Bronchial epithelial cell (primary cell): ENCODE results near the gene KHDC4. TPM values are rescaled to one million over a fixed set of nuclear protein-coding genes. Genes with fewer than 3 reads are reported as not detected.
A peak's percentile ranks its signal among the peaks of the same experiment; 100 is the strongest.

Experiments used
- DNase-seq: peaks from one replicate; pipeline ENCODE4 v3.0.0-alpha.2; 2010; ENCODE audit warnings: low read depth
- FAIRE-seq: peaks from 2 replicates; lab custom pipeline; 2011; peaks lifted over from hg19 to GRCh38; lab: Jason Lieb, UNC
- H3K27me3 ChIP-seq: 2 replicates; pipeline ENCODE4 v1.5.1; 2011; ENCODE audit warnings: low read length; ENCODE audit not compliant: control insufficient read depth, insufficient read depth
- H3K36me3 ChIP-seq: 2 replicates; pipeline ENCODE4 v1.5.1; 2011; ENCODE audit warnings: low read length; ENCODE audit not compliant: control insufficient read depth, insufficient read depth
- H3K4me3 ChIP-seq: 2 replicates; pipeline ENCODE4 v1.5.1; 2011; ENCODE audit warnings: mild to moderate bottlenecking, low read depth, low read length, control low read depth
- total RNA-seq: library from RNA; depleted of rRNA; stranded (reverse); fragments of >200 nt; gene quantifications from 2 replicates; pipeline ENCODE4 v1.2.1, GENCODE V29; 2014
- TF ChIP-seq, protein P1 (sequence below): IDR thresholded peaks from 2 replicates; pipeline ENCODE4 v1.5.1; 2011; ENCODE audit warnings: mild to moderate bottlenecking, moderate library complexity, low read length, control low read depth, inconsistent platforms; ENCODE audit not compliant: insufficient read depth, severe bottlenecking

Gene KHDC4
- total RNA-seq, 1 donor from 2014 or later, result 20.3 TPM

DNA sequence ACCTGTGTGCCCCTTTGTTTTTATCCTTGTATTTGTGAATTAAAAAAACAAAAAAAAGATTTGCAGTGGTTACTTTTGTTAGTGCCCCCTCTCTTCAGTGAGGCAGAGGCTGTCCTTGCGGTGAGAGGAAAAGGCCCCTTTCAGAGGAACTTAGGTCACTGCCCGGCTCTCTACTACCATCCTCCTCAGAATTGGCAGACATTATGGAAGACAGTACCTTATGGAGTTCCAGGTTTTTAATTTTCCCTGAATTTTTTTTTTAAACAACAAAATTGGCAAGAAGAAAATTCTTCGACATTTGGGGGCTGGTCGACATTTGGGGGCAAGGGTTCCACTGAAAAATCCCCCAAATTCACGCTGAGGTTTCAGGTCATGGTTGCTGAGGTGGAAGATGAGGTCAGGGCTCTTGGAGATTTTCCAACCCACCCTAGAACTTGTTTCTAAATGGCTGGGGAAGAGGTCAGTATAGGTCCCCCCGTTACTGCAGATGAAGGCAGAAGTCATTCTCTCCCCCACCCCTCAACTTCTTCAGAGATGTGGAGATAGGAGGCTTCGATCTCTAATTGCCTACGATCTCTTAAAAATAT is 12.5 kb upstream of the KHDC4 start:
- H3K4me3 ChIP-seq, result no peak overlapping the region
- DNase-seq, result no peak
- FAIRE-seq, result no peak
- H3K27me3 ChIP-seq, result no peaks in the 10 kb centered on the region
- TF ChIP-seq, protein P1, sequence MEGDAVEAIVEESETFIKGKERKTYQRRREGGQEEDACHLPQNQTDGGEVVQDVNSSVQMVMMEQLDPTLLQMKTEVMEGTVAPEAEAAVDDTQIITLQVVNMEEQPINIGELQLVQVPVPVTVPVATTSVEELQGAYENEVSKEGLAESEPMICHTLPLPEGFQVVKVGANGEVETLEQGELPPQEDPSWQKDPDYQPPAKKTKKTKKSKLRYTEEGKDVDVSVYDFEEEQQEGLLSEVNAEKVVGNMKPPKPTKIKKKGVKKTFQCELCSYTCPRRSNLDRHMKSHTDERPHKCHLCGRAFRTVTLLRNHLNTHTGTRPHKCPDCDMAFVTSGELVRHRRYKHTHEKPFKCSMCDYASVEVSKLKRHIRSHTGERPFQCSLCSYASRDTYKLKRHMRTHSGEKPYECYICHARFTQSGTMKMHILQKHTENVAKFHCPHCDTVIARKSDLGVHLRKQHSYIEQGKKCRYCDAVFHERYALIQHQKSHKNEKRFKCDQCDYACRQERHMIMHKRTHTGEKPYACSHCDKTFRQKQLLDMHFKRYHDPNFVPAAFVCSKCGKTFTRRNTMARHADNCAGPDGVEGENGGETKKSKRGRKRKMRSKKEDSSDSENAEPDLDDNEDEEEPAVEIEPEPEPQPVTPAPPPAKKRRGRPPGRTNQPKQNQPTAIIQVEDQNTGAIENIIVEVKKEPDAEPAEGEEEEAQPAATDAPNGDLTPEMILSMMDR, result no peak
- peaks cover 27% of the 10 kb centered on the region for H3K36me3 ChIP-seq

DNA sequence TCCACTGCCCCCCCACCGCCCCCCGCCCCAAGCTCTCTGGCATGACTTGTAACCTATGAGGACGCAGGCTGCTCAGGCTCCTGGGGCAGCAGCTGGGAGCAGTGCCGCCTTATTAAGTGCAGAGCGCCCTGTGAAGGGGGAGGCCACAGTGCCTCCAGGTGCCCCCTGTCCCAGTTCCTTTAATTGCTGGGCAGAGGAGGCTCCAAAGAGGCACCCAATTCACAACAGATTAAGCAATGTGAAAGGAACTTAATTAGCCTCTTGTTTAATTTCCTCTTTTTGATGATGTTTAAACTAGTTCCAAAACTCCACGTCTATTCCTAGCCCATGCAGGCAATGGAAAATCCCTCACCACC is 10.2 kb upstream of the KHDC4 start:
- peaks cover 7% of the 10 kb centered on the region for H3K36me3 ChIP-seq
- TF ChIP-seq, protein P1, result no peak
- no peak for FAIRE-seq

DNA sequence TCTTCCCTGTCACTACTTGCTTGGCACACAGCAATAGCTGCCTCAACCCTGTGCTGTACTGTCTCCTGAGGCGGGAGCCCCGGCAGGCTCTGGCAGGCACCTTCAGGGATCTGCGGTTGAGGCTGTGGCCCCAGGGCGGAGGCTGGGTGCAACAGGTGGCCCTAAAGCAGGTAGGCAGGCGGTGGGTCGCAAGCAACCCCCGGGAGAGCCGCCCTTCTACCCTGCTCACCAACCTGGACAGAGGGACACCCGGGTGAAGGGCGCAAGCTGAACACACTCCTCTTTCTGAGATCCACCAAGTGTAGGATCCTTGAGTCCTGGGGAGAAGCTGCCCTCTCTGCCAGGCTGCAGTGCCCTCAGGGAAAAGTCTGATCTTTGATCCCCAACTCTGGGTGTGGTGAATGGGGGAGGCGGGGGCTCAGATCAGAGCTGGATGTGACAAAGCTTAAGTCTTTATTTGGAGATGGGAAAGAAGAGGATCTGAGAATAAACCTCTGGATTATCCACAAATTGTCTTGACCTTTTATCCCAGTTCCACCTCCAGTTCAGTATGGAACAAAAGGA is 8.4 kb upstream of the KHDC4 start:
- no peak for DNase-seq

More for the DNA sequence above, 10.2 kb upstream of the KHDC4 start:
- H3K27me3 ChIP-seq, result no peaks in the 10 kb centered on the region
- no peak overlapping the region for H3K4me3 ChIP-seq
- no peak for DNase-seq

DNA sequence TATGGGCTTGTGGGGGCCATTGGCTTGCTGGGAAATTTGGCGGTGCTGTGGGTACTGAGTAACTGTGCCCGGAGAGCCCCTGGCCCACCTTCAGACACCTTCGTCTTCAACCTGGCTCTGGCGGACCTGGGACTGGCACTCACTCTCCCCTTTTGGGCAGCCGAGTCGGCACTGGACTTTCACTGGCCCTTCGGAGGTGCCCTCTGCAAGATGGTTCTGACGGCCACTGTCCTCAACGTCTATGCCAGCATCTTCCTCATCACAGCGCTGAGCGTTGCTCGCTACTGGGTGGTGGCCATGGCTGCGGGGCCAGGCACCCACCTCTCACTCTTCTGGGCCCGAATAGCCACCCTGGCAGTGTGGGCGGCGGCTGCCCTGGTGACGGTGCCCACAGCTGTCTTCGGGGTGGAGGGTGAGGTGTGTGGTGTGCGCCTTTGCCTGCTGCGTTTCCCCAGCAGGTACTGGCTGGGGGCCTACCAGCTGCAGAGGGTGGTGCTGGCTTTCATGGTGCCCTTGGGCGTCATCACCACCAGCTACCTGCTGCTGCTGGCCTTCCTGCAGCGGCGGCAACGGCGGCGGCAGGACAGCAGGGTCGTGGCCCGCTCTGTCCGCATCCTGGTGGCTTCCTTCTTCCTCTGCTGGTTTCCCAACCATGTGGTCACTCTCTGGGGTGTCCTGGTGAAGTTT is 7.8 kb upstream of the KHDC4 start:
- no peak for FAIRE-seq
- no peak for DNase-seq
- Histone ChIP-seq H3K27me3 (no peaks in the 10 kb centered on the region), H3K36me3 (no peaks in the 10 kb centered on the region), H3K4me3 (no peak overlapping the region)
- TF ChIP-seq, protein P1, result no peak

More for the DNA sequence above, 8.4 kb upstream of the KHDC4 start:
- peaks cover 3% of the 10 kb centered on the region for H3K36me3 ChIP-seq
- no peak for FAIRE-seq
- H3K4me3 ChIP-seq, result no peak overlapping the region
- TF ChIP-seq, protein P1, result no peak
- H3K27me3 ChIP-seq, result no peaks in the 10 kb centered on the region

DNA sequence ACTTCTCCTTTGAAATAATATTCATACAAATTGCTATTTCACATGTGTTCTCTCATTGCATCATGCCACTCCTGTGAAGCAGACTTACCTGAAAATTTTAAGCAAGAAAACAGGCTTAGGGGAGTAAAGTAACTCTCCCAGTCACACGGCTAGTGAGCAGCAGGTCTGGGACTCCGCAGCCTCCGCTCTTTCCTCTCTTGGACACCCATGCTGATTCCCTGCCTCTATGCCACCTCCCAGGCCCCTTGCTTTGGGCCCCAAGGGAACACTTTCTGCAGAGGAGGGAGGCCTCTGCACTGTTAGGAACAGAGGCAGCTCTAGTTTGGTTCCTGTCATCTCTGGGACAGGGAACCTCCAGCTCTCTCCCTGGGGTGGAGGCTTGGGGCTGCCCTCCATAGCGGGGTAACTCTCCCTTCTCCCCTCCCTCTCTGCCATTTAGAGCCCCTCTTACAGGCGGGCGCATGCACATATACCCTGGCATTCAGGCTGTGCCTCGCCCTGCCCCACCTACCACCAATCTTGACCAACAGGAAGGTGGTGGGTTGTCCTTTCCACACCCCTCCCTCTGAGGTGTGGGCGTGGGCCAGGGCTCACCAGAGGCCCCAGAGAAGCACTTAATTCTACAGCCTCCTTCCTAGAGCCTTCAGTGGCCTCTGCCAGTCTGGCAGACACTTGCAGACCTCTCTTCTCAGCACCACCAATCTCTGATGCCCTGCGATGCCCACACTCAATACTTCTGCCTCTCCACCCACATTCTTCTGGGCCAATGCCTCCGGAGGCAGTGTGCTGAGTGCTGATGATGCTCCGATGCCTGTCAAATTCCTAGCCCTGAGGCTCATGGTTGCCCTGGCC is 7.0 kb upstream of the KHDC4 start, which contains the start of gene RXFP4:
Gene RXFP4 (plus strand): TSS at position 646 of the 852 bp plus-strand sequence. CDS start 72 bp downstream, at position 718.
- Histone ChIP-seq H3K27me3 (no peaks in the 10 kb centered on the region), H3K36me3 (no peaks in the 10 kb centered on the region), H3K4me3 (no peak within 1 kb of the TSS)
- DNase-seq, result peak; percentile 38
- TF ChIP-seq, protein P1, result no peak
- FAIRE-seq, result no peak
